ENCODE results near the gene TALDO1.

DNA sequence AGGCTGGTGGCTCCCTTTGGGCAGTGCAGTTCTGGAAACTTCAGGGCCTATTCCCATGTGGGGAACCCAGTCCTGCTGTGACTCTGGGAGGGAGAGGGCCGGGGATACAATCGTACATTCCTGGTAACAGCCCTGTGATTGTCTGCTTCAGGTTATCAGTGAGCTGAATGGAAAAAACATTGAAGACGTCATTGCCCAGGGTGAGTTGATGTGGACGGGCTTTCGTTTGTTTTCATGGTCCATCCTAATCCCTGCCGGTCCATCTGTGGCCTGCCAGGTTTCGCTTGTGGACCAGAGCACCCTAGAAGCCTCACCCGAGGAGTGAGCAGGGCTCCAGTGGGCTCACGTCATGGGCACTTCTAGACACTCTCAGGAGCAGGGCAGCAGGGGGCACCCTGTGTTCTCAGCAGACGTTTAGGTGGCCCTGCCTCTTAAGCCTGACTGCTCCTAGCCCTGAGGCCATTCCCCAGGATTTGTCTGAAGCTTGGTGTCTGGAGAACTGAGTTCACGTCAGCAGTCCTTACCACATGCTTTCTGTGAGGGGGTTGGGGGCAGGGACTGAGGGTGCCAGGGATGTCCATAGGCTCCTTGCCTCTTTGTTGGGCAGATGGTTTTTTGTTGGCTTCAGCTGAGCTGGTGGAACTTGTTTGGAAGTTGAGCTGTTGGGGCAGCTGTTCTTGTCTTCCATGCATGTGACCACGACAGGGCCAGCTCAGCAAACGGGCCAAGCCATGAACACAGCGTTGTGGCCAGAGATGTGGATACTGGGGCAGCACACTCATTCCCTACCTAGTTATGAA, 64.4 kb downstream of the TALDO1 start:
- TF ChIP-seq, protein P1, sequence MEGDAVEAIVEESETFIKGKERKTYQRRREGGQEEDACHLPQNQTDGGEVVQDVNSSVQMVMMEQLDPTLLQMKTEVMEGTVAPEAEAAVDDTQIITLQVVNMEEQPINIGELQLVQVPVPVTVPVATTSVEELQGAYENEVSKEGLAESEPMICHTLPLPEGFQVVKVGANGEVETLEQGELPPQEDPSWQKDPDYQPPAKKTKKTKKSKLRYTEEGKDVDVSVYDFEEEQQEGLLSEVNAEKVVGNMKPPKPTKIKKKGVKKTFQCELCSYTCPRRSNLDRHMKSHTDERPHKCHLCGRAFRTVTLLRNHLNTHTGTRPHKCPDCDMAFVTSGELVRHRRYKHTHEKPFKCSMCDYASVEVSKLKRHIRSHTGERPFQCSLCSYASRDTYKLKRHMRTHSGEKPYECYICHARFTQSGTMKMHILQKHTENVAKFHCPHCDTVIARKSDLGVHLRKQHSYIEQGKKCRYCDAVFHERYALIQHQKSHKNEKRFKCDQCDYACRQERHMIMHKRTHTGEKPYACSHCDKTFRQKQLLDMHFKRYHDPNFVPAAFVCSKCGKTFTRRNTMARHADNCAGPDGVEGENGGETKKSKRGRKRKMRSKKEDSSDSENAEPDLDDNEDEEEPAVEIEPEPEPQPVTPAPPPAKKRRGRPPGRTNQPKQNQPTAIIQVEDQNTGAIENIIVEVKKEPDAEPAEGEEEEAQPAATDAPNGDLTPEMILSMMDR (IDR thresholded peaks at IDR 0.05; ENCODE audit: low read depth, low read length, poor library complexity, severe bottlenecking): peak; percentile 20
- TF ChIP-seq EZH2phosphoT487 (IDR thresholded peaks at IDR 0.05; ENCODE audit: borderline replicate concordance, low read length): no peak

Measured in DOHH2 (cell line).